ENCODE data around the gene PDIA5.

The PDIA5 gene

DNA sequence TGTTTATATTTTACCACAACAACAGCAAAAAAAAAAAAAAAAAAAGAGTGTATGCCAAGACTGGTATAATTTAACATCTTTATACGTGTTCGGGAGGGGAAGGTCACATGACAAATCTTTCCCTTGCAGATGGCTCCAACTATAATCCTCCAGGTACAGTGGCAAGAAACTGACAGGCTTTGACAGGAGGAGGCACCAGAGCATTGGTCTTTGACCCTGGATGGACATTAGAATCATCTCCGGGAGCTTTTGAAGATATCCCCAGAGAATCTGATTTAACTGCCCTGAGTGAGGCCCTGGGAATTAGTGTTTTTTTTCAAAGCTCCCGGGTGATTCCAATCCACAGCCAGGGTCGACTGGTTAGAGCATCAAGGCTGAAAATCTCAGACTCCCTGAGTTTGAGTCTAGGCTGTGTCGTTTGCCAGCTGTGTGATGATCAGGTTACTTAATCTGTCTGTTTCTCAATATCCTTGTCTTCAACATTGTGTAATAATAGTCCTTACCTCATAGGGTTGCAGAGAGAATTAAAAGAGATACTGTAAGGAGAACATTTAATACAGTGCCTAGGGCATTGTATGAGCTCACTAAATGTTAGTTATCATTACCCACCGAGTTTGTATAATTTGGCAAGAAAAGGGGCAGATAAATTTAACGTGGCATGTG is 30.3 kb upstream of the PDIA5 start:
- no peaks in the 10 kb centered on the region for H3K27me3 ChIP-seq (ENCODE audit: insufficient read depth, low read length, poor library complexity, severe bottlenecking)

GRCh38 chr3:123037015-123037375 is 29.8 kb upstream of the PDIA5 start:
- no peaks in the 10 kb centered on the region for H3K27me3 ChIP-seq (ENCODE audit: insufficient read depth, low read length, poor library complexity, severe bottlenecking)
- H3K9ac ChIP-seq (ENCODE audit: low read depth, low read length, poor library complexity, severe bottlenecking), result no peak overlapping the region
- no peaks in the 10 kb centered on the region for H3K9me3 ChIP-seq (ENCODE audit: insufficient read depth, low read depth, low read length)
- H3K9me2 ChIP-seq (replicated peaks; ENCODE audit: low read depth, low read length), result no peaks in the 10 kb centered on the region
- H2AFZ ChIP-seq (ENCODE audit: low read length), result no peak overlapping the region
- H3K4me3 ChIP-seq (ENCODE audit: low read length, poor library complexity, severe bottlenecking), result no peak overlapping the region
- H3F3A ChIP-seq (ENCODE audit: low read depth), result no peaks in the 10 kb centered on the region
- H3K36me3 ChIP-seq (ENCODE audit: insufficient read depth, low read length), result no peaks in the 10 kb centered on the region
- no peaks in the 10 kb centered on the region for H4K20me1 ChIP-seq (ENCODE audit: insufficient read depth, low read length, poor library complexity, severe bottlenecking)
- H3K4me2 ChIP-seq (ENCODE audit: low read depth, low read length, poor library complexity, severe bottlenecking), result no peak overlapping the region
- no peaks in the 10 kb centered on the region for H3K79me2 ChIP-seq (ENCODE audit: insufficient read depth, low read length)
- H3K4me1 ChIP-seq (ENCODE audit: insufficient read depth, low read length, poor library complexity, severe bottlenecking), result no peaks in the 10 kb centered on the region
- no peak for TF ChIP-seq EZH2phosphoT487 (IDR thresholded peaks at IDR 0.05; ENCODE audit: borderline replicate concordance)
- TF ChIP-seq, protein P1, sequence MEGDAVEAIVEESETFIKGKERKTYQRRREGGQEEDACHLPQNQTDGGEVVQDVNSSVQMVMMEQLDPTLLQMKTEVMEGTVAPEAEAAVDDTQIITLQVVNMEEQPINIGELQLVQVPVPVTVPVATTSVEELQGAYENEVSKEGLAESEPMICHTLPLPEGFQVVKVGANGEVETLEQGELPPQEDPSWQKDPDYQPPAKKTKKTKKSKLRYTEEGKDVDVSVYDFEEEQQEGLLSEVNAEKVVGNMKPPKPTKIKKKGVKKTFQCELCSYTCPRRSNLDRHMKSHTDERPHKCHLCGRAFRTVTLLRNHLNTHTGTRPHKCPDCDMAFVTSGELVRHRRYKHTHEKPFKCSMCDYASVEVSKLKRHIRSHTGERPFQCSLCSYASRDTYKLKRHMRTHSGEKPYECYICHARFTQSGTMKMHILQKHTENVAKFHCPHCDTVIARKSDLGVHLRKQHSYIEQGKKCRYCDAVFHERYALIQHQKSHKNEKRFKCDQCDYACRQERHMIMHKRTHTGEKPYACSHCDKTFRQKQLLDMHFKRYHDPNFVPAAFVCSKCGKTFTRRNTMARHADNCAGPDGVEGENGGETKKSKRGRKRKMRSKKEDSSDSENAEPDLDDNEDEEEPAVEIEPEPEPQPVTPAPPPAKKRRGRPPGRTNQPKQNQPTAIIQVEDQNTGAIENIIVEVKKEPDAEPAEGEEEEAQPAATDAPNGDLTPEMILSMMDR (conservative IDR thresholded peaks at IDR 0.05; ENCODE audit: low read length), result no peak

More for the DNA sequence above, 30.3 kb upstream of the PDIA5 start:
- H2AFZ ChIP-seq (ENCODE audit: low read length), result no peak overlapping the region
- no peaks in the 10 kb centered on the region for H3K9me2 ChIP-seq (replicated peaks; ENCODE audit: low read depth, low read length)
- no peaks in the 10 kb centered on the region for H3K36me3 ChIP-seq (ENCODE audit: insufficient read depth, low read length)
- no peak overlapping the region for H3K4me2 ChIP-seq (ENCODE audit: low read depth, low read length, poor library complexity, severe bottlenecking)
- no peaks in the 10 kb centered on the region for H4K20me1 ChIP-seq (ENCODE audit: insufficient read depth, low read length, poor library complexity, severe bottlenecking)
- no peaks in the 10 kb centered on the region for H3K9me3 ChIP-seq (ENCODE audit: insufficient read depth, low read depth, low read length)
- no peaks in the 10 kb centered on the region for H3K4me1 ChIP-seq (ENCODE audit: insufficient read depth, low read length, poor library complexity, severe bottlenecking)
- H3K9ac ChIP-seq (ENCODE audit: low read depth, low read length, poor library complexity, severe bottlenecking), result no peak overlapping the region
- no peaks in the 10 kb centered on the region for H3F3A ChIP-seq (ENCODE audit: low read depth)
- no peak overlapping the region for H3K4me3 ChIP-seq (ENCODE audit: low read length, poor library complexity, severe bottlenecking)
- H3K79me2 ChIP-seq (ENCODE audit: insufficient read depth, low read length), result no peaks in the 10 kb centered on the region
- TF ChIP-seq, protein P1 (conservative IDR thresholded peaks at IDR 0.05; ENCODE audit: low read length), result 0 out of 2 replicates have a peak, but pooled peaks have one; percentile 16
- TF ChIP-seq EZH2phosphoT487 (IDR thresholded peaks at IDR 0.05; ENCODE audit: borderline replicate concordance), result no peak

DNA sequence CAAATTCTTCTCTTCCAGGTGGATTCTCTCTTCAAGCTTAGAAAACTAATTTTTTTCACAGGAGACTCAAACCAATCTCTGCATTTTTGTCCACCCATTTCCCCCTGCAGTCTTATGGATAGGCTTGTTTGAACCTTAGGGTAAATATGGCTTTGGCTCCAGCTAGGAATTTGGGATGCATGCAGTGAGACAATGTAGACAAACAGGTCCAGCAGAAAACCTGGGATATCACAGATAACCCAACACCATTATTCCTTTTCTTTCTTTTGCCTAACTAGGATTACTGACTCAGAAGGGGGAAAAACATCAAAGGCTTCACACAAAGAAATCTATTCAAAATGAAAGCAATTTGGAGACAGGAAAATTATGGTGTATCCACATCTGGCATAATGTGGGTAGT is 28.1 kb upstream of the PDIA5 start:
- no peak for TF ChIP-seq EZH2phosphoT487 (IDR thresholded peaks at IDR 0.05; ENCODE audit: borderline replicate concordance)
- TF ChIP-seq, protein P1 (conservative IDR thresholded peaks at IDR 0.05; ENCODE audit: low read length), result no peak
- Histone ChIP-seq H3K9me2 (replicated peaks; ENCODE audit: low read depth, low read length) (no peaks in the 10 kb centered on the region), H3K4me3 (ENCODE audit: low read length, poor library complexity, severe bottlenecking) (no peak overlapping the region), H3K4me1 (ENCODE audit: insufficient read depth, low read length, poor library complexity, severe bottlenecking) (no peaks in the 10 kb centered on the region), H3K9me3 (ENCODE audit: insufficient read depth, low read depth, low read length) (no peaks in the 10 kb centered on the region), H3K9ac (ENCODE audit: low read depth, low read length, poor library complexity, severe bottlenecking) (no peak overlapping the region), H3K79me2 (ENCODE audit: insufficient read depth, low read length) (no peaks in the 10 kb centered on the region), H4K20me1 (ENCODE audit: insufficient read depth, low read length, poor library complexity, severe bottlenecking) (no peaks in the 10 kb centered on the region), H3F3A (ENCODE audit: low read depth) (no peaks in the 10 kb centered on the region), H3K4me2 (ENCODE audit: low read depth, low read length, poor library complexity, severe bottlenecking) (no peak overlapping the region), H2AFZ (ENCODE audit: low read length) (no peak overlapping the region), H3K36me3 (ENCODE audit: insufficient read depth, low read length) (no peaks in the 10 kb centered on the region), H3K27me3 (ENCODE audit: insufficient read depth, low read length, poor library complexity, severe bottlenecking) (no peaks in the 10 kb centered on the region)

Measured in Loucy (cell line).